Measurements from ENCODE around the gene AUNIP.

Gene AUNIP

GRCh38 chr1:25807480-25808390 is 51.5 kb downstream of the AUNIP start:
- no peak for DNase-seq

- DNase-seq = no peak
Observed at GRCh38 chr1:25806418-25806817, 52.8 kb downstream of the AUNIP start.

- no peak for DNase-seq
Observed at GRCh38 chr1:25805863-25806225, 53.4 kb downstream of the AUNIP start.

- no peak for DNase-seq
Observed at GRCh38 chr1:25804964-25805862, 54.0 kb downstream of the AUNIP start.

GRCh38 chr1:25804244-25804963 is 54.9 kb downstream of the AUNIP start:
- peak in 1 of 2 experiments; percentile 69 for DNase-seq

- DNase-seq = no peak
Observed at GRCh38 chr1:25803368-25803767, 55.9 kb downstream of the AUNIP start.

GRCh38 chr1:25802915-25803314 is 56.3 kb downstream of the AUNIP start:
- peak in 1 of 2 experiments; percentile 36 for DNase-seq

GRCh38 chr1:25800703-25801377 is 58.4 kb downstream of the AUNIP start:
- DNase-seq = no peak

- peak in 1 of 2 experiments; percentile 64 for DNase-seq
Observed at GRCh38 chr1:25799935-25800702, 59.1 kb downstream of the AUNIP start, which contains the start of gene SELENON. SELENON (plus strand) TSS chr1:25800193; CDS start chr1:25800231, 38 bp downstream.

- DNase-seq = no peak
Observed at GRCh38 chr1:25799352-25799934, 59.8 kb downstream of the AUNIP start.

- no peak for DNase-seq
Observed at GRCh38 chr1:25798666-25799351, 60.4 kb downstream of the AUNIP start.

- DNase-seq = peak in 1 of 2 experiments; percentile 56
Observed at GRCh38 chr1:25797939-25798338, 61.3 kb downstream of the AUNIP start.

GRCh38 chr1:25796811-25797458 is 62.3 kb downstream of the AUNIP start:
- peak; percentile 92 to 96 for DNase-seq

GRCh38 chr1:25795946-25796810 is 63.1 kb downstream of the AUNIP start:
- peak in 1 of 2 experiments; percentile 69 for DNase-seq

GRCh38 chr1:25795211-25795610 is 64.0 kb downstream of the AUNIP start:
- DNase-seq = no peak

GRCh38 chr1:25794325-25794724 is 64.9 kb downstream of the AUNIP start:
- DNase-seq = no peak

- no peak for DNase-seq
Observed at GRCh38 chr1:25793585-25794170, 65.6 kb downstream of the AUNIP start.

GRCh38 chr1:25792115-25792514 is 67.1 kb downstream of the AUNIP start:
- DNase-seq = no peak

Measured in activated T-cell treated with anti-CD3 and anti-CD28 coated beads, Interleukin-2, amount 50 U/mL, for 48 hours (primary cell).